HCT116 (cell line): ENCODE measurements around the gene LYRM1. TPM values are rescaled to one million over a fixed set of nuclear protein-coding genes. Genes with fewer than 3 reads are reported as not detected.
A peak's percentile ranks its signal among the peaks of the same experiment; 100 is the strongest.

Experiments used
- ATAC-seq: fragments of 200-7000 bp; cut with Tn5 transposase; 2 replicates; pipeline ENCODE4 v1.9.1; 2020; ENCODE audit warnings: mild to moderate bottlenecking, moderate library complexity
- BruUV-seq: library from RNA; stranded (reverse); fragments of 400-500 nt; replicated peaks from 2 replicates; lab custom pipeline; 2021; lab: Mats Ljungman, UMichigan
- CTCF ChIA-PET: fragments of 300-600 bp; sonication (Branson Sonifier 250); formaldehyde crosslinking; loops from one replicate; lab custom pipeline; 2021; ENCODE audit warnings: antibody characterized with exemption; lab: Charles Lee
- POLR2A ChIA-PET: fragments of 300-600, 350-600 bp; sonication (Branson Sonifier 250); formaldehyde crosslinking; loops from one replicate; lab custom pipeline; 2021; ENCODE audit warnings: antibody characterized with exemption; lab: Charles Lee
- RAD21 ChIA-PET, 2 experiments: fragments of 300-600 bp; sonication (Branson Sonifier 250); formaldehyde crosslinking; loops; one replicate each; lab custom pipeline; 2023; ENCODE audit warnings: low total read pairs in 2 of 2; ENCODE audit not compliant: uncharacterized antibody in 2 of 2, unreplicated experiment in 2 of 2, low non-redundant PET in 1 of 2; lab: Charles Lee
- DNase-seq: peaks from one replicate; pipeline ENCODE4 v3.0.0-alpha.2; 2010; ENCODE audit warnings: low read depth, low spot score
- H2AFZ ChIP-seq: fragments of 200-600 bp; shearing (Covaris generic), sonication (generic); 2 replicates; pipeline ENCODE4 v1.6.1; 2017; ENCODE audit warnings: low read depth, mixed run types, mixed read lengths, antibody characterized with exemption, low read length; ENCODE audit not compliant: poor library complexity, severe bottlenecking
- H3K27ac ChIP-seq: 2 replicates; pipeline ENCODE4 v1.5.1; 2012; ENCODE audit warnings: low read depth, low read length
- H3K27me3 ChIP-seq: fragments of 200-600 bp; sonication (generic); 2 replicates; pipeline ENCODE4 v1.6.1; 2016; ENCODE audit warnings: mixed run types, low read length, mixed read lengths; ENCODE audit not compliant: insufficient read depth
- H3K36me3 ChIP-seq, 2 experiments: fragments of 200-500 bp in 1 of 2; fragments of 200-600 bp in 1 of 2; sonication (Bioruptor generic) in 1 of 2; sonication (generic) in 1 of 2; 2 replicates each; pipeline versions ENCODE4 v1.5.1 to v1.6.1; 2014 to 2016; ENCODE audit warnings: low read length in 2 of 2, inconsistent platforms in 1 of 2, mixed read lengths in 1 of 2, mixed run types in 1 of 2; ENCODE audit not compliant: insufficient read depth in 2 of 2, control insufficient read depth in 1 of 2
- H3K4me1 ChIP-seq, 2 experiments: fragments of 200-600 bp in 1 of 2; sonication (generic) in 1 of 2; 2 replicates each; pipeline versions ENCODE4 v1.5.1 to v1.6.1; 2012 to 2017; ENCODE audit warnings: low read length in 2 of 2, inconsistent platforms in 1 of 2, mild to moderate bottlenecking in 1 of 2, mixed read lengths in 1 of 2, mixed run types in 1 of 2, moderate library complexity in 1 of 2; ENCODE audit not compliant: insufficient read depth in 2 of 2, control insufficient read depth in 1 of 2
- H3K4me2 ChIP-seq: fragments of 200-600 bp; sonication (generic); 2 replicates; pipeline ENCODE4 v1.6.1; 2017; ENCODE audit warnings: mixed run types, low read length, mixed read lengths
- H3K4me3 ChIP-seq, 2 experiments: fragments of 200-600 bp in 1 of 2; sonication (generic) in 1 of 2; replicated peaks in 1 of 2; 2 replicates each; pipeline ENCODE4 v1.5.1; 2011 to 2016; ENCODE audit warnings: low read length in 2 of 2, control low read depth in 1 of 2, low read depth in 1 of 2, mild to moderate bottlenecking in 1 of 2, mixed read lengths in 1 of 2, mixed run types in 1 of 2
- H3K79me2 ChIP-seq: fragments of 200-600 bp; sonication (generic); 2 replicates; pipeline ENCODE4 v1.6.1; 2017; ENCODE audit warnings: mild to moderate bottlenecking, mixed run types, low read length, moderate library complexity, mixed read lengths; ENCODE audit not compliant: insufficient read depth
- H3K9ac ChIP-seq: fragments of 200-600 bp; sonication (generic); 2 replicates; pipeline ENCODE4 v1.6.1; 2016; ENCODE audit warnings: low read length, mixed read lengths
- H3K9me2 ChIP-seq: fragments of 200-600 bp; sonication (generic), shearing (Covaris generic); 2 replicates; pipeline ENCODE4 v1.6.1; 2017; ENCODE audit warnings: mixed run types, mild to moderate bottlenecking, moderate library complexity; ENCODE audit not compliant: insufficient read depth
- H3K9me3 ChIP-seq, 2 experiments: fragments of 200-500 bp in 1 of 2; fragments of 200-600 bp in 1 of 2; sonication (Bioruptor generic) in 1 of 2; sonication (generic) in 1 of 2; 2 replicates each; pipeline ENCODE4 v1.6.1; 2014 to 2017; ENCODE audit warnings: low read length in 2 of 2, mixed read lengths in 2 of 2, inconsistent platforms in 1 of 2, low read depth in 1 of 2, mild to moderate bottlenecking in 1 of 2, mixed run types in 1 of 2, moderate library complexity in 1 of 2; ENCODE audit not compliant: control insufficient read depth in 1 of 2, insufficient read depth in 1 of 2
- H4K20me1 ChIP-seq: fragments of 200-600 bp; sonication (generic), shearing (Covaris generic); 2 replicates; pipeline ENCODE4 v1.6.1; 2017; ENCODE audit warnings: mixed run types, mild to moderate bottlenecking, moderate library complexity; ENCODE audit not compliant: insufficient read depth
- ATF3 ChIP-seq: IDR thresholded peaks from 2 replicates; pipeline ENCODE4 v1.6.1; 2012
- CBX3 ChIP-seq: IDR thresholded peaks from 2 replicates; pipeline ENCODE4 v1.6.1; 2012; ENCODE audit warnings: low read depth
- CEBPB ChIP-seq: IDR thresholded peaks from 2 replicates; pipeline ENCODE4 v1.6.1; 2012; ENCODE audit warnings: low read depth
- EGR1 ChIP-seq: IDR thresholded peaks from 2 replicates; pipeline ENCODE4 v1.6.1; 2012; ENCODE audit warnings: low read depth
- ELF1 ChIP-seq: IDR thresholded peaks from 2 replicates; pipeline ENCODE4 v1.6.1; 2012; ENCODE audit warnings: low read depth, borderline replicate concordance
- EZH2 ChIP-seq: fragments of 200-600 bp; sonication (generic); IDR thresholded peaks from 2 replicates; pipeline ENCODE4 v1.6.1; 2017; ENCODE audit warnings: antibody characterized with exemption, mixed run types
- FOSL1 ChIP-seq: IDR thresholded peaks from 2 replicates; pipeline ENCODE4 v1.6.1; 2012; ENCODE audit warnings: low read depth
- JUND ChIP-seq: IDR thresholded peaks from 2 replicates; pipeline ENCODE4 v1.6.1; 2012
- POLR2A ChIP-seq: IDR thresholded peaks from 2 replicates; pipeline ENCODE4 v1.7.0; 2011; ENCODE audit warnings: borderline replicate concordance; ENCODE audit not compliant: insufficient read depth, insufficient read length; ENCODE audit errors: extremely low read depth
- RAD21 ChIP-seq: IDR thresholded peaks from 2 replicates; pipeline ENCODE4 v1.6.1; 2012; ENCODE audit warnings: low read depth, mild to moderate bottlenecking
- REST ChIP-seq: IDR thresholded peaks from 2 replicates; pipeline ENCODE4 v1.6.1; 2012; ENCODE audit warnings: low read depth
- SIN3A ChIP-seq: IDR thresholded peaks from 2 replicates; pipeline ENCODE4 v1.6.1; 2012; ENCODE audit warnings: low read depth
- SP1 ChIP-seq: IDR thresholded peaks from 2 replicates; pipeline ENCODE4 v1.6.1; 2012; ENCODE audit warnings: low read depth
- SRF ChIP-seq: IDR thresholded peaks from 2 replicates; pipeline ENCODE4 v1.6.1; 2012; ENCODE audit warnings: low read depth
- TCF7L2 ChIP-seq: IDR thresholded peaks from 2 replicates; pipeline ENCODE4 v1.7.0; 2011; ENCODE audit warnings: borderline replicate concordance, inconsistent platforms; ENCODE audit not compliant: insufficient read depth, insufficient read length; ENCODE audit errors: extremely low read depth
- YY1 ChIP-seq: IDR thresholded peaks from 2 replicates; pipeline ENCODE4 v1.6.1; 2011; ENCODE audit warnings: low read length, low read depth, moderate library complexity, mild to moderate bottlenecking; ENCODE audit not compliant: insufficient replicate concordance; ENCODE audit errors: extremely low read depth
- ZBTB33 ChIP-seq: IDR thresholded peaks from 2 replicates; pipeline ENCODE4 v1.6.1; 2011; ENCODE audit warnings: mild to moderate bottlenecking, low read length, moderate library complexity; ENCODE audit not compliant: insufficient replicate concordance; ENCODE audit errors: extremely low read depth
- ZFX ChIP-seq: fragments of 450-650 bp; IDR thresholded peaks from 2 replicates; pipeline ENCODE4 v1.6.1; 2017
- ZNF274 ChIP-seq: fragments of 200-500 bp; sonication (Bioruptor generic); IDR thresholded peaks from 2 replicates; pipeline ENCODE4 v1.6.1; 2014; ENCODE audit warnings: mild to moderate bottlenecking, low read depth, low read length, inconsistent platforms
- intact Hi-C: fragments of 100-400 bp; cut with micrococcal nuclease; formaldehyde crosslinking; loops from 2 replicates; pipeline ENCODE4 v1.10.0; 2022
- total RNA-seq: library from RNA; stranded (reverse); gene quantifications from one replicate; pipeline ENCODE4 v1.2.1, GENCODE V29; 2021; ENCODE audit not compliant: unreplicated experiment

The LYRM1 gene
- total RNA-seq, 1 experiment from 2014 or later: 26.7 TPM

- peak overlapping the region; percentile 19; the same call in 1 of the 2 replicates for H3K9ac ChIP-seq
- H3K79me2 ChIP-seq: no peaks in the 10 kb centered on the region
- H4K20me1 ChIP-seq: no peaks in the 10 kb centered on the region
- H3K4me3 ChIP-seq: no peak overlapping the region
- intact Hi-C loops: no loop called here
- no peaks in the 10 kb centered on the region for H3K36me3 ChIP-seq
- RAD21 ChIA-PET: no interaction called here
- H3K4me2 ChIP-seq: peak overlapping the region; percentile 47
- no peak overlapping the region for H2AFZ ChIP-seq
- CTCF ChIA-PET: interaction anchor here (1.2 kb wide), 1 partner anchor 61 kb away, joined by 3 read pairs; no protein-coding TSS in a partner anchor
- no peaks in the 10 kb centered on the region for H3K27me3 ChIP-seq
- no TSS peak for BruUV-seq
- no peaks in the 10 kb centered on the region for H3K9me3 ChIP-seq
- POLR2A ChIA-PET: interaction anchor here (2.5 kb wide), 1 partner anchor 11 kb away, joined by 11 read pairs; the partner anchor contains the start of genes DCUN1D3 and LYRM1
- DNase-seq (no peak), ATAC-seq (no peak)
- H3K9me2 ChIP-seq: no peaks in the 10 kb centered on the region
- TF ChIP-seq FOSL1: no peak
- TF ChIP-seq SRF: no peak
- no peak for TF ChIP-seq RAD21
- TF ChIP-seq TCF7L2: no peak
- no peak for TF ChIP-seq CBX3
- no peak for TF ChIP-seq JUND
- no peak for TF ChIP-seq POLR2A
- TF ChIP-seq ZBTB33: no peak
- no peak for TF ChIP-seq ZNF274
- no peak for TF ChIP-seq ATF3
- TF ChIP-seq YY1: no peak
- no peak for TF ChIP-seq SP1
- no peak for TF ChIP-seq EGR1
- TF ChIP-seq ELF1: no peak
- no peak for TF ChIP-seq ZFX
- no peak for TF ChIP-seq REST
- no peak for TF ChIP-seq SIN3A
- TF ChIP-seq CEBPB: no peak
- no peak for TF ChIP-seq EZH2
- H3K4me1 ChIP-seq: peaks cover 43 to 75% of the 10 kb centered on the region in 2 experiments
- peak overlapping the region; percentile 33; the same call in 1 of the 2 replicates for H3K27ac ChIP-seq
Measured at GRCh38 chr16:20911361-20911760, 10.8 kb downstream of the LYRM1 start.
